ENCODE data around the gene ZNF628.

- TF ChIP-seq CTCF (conservative IDR thresholded peaks at IDR 0.05 in 1 of 2, IDR thresholded peaks at IDR 0.05 in 1 of 2; ENCODE audit: extremely low read depth in 1 of 2, insufficient read depth in 1 of 2, low read depth in 1 of 2, low read length in 2 of 2) (no peak), EZH2 (IDR thresholded peaks at IDR 0.05; ENCODE audit: borderline replicate concordance, low read length) (no peak)
These were observed 4.0 kb upstream of the ZNF628 start for GRCh38 chr19:55472463-55472862.
